HG03439 (cell line): Measurements from ENCODE around the gene NECTIN4.
A peak's percentile ranks its signal among the peaks of the same experiment; 100 is the strongest.
"Not testable (repeated sequence)": the region's sequence is repeated elsewhere in the genome, so short reads cannot be mapped to it uniquely, and the experiment has no call there.

Experiments
- ATAC-seq: cut with Tn5 transposase; IDR thresholded peaks from one replicate; pipeline ENCODE4 v1.9.1; 2021; ENCODE audit warnings: mild to moderate bottlenecking, moderate library complexity; ENCODE audit not compliant: unreplicated experiment

NECTIN4 gene

DNA sequence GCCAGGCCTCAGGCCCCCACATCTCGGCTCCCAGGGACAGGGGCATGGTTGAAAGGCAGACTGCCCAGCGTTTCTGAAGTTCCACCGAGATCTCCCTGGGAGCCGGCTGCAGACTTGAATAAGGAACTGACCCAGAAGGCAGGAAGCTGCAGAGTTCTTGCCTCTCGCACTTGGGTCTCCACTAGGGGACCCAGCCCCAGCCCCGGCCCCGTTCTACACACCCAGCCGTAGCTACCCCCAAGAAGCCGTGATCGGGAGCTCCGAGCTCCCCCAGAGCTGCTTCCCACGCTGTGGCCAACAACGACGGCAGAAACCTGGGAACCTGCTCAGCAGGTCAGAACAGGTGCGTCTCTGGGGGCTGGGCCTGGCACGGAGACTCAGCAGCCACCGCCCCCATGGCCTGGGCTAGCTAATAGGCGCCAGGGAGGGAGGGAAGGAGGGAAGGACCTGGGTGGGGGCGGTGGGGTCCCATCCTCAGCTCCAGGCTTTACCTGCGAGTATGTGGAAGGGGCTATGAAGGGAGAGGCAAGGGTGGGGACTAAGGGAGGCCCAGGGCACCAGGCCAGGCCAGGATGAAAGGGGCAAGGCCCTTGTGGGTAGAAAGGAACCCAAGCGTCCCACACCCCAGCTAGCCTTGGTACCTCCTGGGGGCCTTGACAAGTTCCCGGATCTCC is at the start of gene NECTIN4:
Gene NECTIN4, minus strand, starts transcription at position 308 of the 674 bp plus-strand sequence. Its CDS starts 262 bp downstream, at position 46.
- no peak for ATAC-seq

DNA sequence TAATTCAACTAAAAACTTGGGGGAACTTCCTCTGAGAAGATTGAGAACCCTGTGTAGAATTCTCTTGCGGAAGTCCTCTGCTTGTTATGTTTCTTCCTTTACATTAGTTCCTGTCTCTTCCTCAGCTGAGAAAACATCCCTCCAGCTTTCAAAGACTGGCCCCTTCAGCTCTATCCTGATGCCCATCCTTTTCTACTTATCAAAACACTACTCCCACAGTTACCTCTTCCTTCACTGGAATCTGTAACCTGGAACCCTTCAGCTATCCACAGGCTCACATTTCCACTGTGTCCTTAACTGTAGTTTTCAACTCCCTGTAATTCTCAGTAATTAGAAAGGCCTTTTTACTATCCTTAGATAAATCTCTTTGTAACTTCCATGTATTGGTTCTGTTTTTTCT is 49.1 kb upstream of the NECTIN4 start:
- no peak for ATAC-seq

DNA sequence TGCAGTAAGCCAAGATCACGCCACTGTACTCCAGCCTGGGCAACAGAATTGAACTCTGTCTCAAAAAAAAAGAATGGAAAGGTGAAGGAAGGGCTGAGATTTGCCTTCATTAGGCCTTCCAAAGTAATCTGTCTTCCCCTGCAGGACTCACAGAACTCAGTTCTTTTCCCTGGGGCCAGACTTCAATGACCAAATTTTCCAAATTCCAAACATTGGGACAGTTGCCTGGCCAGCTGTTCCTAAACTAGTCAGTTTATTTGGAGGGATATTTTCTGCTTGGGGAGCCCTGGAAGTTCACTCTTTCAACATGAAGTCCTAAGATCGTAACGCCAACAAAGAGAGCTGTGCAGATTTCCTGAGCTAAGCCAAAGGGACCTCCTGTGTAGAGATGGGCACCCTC is 48.5 kb upstream of the NECTIN4 start:
- ATAC-seq = no peak

DNA sequence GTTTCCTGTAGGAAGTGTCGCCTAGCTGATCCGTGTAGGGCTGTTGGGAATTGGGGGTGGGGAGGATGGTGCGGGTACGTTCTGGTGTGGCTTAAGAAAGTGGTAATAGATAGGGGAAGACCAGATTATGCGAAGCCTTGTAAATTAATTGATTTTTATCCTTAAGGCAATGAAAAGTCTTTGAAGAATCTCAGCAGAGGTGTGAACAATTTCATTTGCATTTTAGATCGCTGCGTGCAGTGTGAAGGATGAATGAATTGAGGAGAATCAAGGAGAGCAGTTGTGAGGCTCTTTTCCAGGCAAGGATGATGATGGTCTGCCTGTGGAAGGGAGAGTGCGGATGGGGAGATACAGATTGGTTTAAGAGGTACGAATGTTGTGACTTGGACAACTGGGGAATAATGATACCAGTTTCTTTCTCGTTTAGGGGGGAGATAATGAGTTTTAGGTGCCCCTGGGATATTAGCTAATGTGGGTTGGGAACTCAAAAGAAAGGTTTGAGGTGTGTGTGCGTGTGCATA is 43.9 kb upstream of the NECTIN4 start:
- ATAC-seq = peak; percentile 17

DNA sequence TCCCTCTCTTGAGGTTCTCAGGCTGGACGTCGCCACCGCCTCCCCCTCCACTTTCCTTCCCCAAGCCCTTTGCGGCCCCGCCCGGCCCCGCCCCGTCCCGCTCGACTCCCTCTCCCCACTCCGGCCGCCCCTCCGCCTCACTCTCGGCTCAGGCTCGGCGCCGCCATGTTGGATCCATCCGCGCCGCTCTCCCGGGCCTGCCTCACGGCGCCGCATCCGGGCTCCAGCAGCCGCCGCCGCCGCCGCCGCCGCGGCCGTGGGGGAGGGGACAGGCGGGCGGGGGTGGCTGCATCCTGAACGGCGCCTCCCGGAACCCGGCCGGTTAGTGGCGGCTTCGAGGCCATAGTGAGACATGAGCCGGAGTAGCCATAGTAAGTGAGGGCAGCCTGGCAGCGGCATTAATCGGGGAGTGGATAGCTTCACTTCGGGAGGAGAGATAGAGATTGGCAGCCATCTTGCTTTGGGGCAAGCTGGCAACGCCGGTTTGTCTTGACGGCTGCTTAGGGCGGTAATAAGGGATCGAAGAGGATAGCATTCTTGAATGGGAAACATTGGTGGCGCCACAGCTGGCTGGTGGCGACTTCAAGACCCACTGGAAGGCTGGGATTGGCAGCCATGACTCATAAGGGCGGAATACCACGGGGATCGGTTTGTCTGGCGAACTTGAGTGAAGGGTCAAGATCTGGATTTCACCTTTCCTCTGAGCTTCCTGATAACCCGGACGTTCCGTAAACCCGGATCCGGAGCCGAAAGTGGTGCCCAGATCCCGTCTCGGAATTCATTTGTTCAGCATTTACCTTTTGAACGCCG is 43.3 kb upstream of the NECTIN4 start, which contains the start of gene DEDD:
Gene DEDD, minus strand, starts transcription at position 258 of the 810 bp plus-strand sequence. CDS start 8,205 bp downstream, outside the sequence.
- peak; percentile 93 for ATAC-seq

DNA sequence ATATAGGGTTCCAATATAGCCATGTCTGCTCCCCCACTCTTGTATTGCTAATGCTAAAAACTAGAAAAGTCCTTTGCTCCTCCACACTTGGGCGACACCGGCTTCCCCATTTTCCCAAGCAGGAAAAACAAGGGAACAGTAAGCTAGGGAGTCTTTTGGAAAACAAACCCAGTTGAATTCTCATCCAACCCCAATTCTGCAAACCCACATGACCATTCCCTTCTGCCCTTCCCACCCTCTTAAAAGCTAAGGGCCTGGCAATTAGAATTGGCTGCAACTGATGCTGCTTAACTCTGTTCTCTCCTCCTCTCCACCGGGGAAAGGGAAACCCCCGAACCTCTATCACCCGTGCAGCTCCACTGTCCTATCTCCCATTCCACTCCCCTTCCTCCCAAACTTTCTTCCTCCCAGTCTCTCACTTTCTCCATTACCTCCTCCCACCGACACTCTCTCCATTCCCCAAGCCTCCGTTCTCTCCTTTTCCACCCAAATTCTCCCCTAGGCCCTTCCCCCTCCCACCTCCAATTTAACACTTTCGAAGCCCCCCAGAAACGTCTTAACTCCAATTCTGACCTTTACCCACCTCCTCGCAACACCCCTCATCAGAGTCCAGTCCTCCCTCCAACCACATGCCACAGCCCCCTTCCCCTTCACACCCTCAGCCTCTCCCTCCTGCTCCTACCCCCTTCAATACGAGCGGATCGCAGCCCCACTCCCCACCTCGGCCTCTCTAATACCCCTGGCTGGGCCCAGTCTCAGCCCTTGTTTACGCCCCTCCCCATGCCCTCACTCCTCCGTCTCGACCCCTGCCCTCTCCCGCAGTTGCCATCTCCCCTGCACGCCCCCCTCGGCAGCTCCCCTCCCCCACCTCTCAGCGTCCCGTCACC is 42.4 kb upstream of the NECTIN4 start:
- ATAC-seq = no peak

DNA sequence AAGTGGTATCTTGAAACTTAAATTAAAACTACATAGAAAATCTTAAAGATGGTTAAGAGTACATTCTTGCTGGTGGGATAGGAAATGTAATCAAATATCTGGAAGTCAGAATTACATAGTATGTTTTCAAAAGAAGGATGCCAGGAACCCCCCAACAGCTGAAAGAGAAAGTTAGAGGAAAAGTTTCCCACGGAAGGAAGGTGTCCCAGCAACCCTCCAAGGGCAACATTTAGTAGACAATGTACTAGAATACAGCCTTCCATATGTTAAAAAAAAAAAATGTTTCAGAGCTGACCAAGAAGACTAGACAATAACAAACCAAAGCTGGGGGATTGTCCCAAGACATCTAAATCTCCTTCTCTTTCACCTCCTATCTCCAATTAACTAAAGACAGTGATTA is 40.9 kb upstream of the NECTIN4 start:
- ATAC-seq = no peak

DNA sequence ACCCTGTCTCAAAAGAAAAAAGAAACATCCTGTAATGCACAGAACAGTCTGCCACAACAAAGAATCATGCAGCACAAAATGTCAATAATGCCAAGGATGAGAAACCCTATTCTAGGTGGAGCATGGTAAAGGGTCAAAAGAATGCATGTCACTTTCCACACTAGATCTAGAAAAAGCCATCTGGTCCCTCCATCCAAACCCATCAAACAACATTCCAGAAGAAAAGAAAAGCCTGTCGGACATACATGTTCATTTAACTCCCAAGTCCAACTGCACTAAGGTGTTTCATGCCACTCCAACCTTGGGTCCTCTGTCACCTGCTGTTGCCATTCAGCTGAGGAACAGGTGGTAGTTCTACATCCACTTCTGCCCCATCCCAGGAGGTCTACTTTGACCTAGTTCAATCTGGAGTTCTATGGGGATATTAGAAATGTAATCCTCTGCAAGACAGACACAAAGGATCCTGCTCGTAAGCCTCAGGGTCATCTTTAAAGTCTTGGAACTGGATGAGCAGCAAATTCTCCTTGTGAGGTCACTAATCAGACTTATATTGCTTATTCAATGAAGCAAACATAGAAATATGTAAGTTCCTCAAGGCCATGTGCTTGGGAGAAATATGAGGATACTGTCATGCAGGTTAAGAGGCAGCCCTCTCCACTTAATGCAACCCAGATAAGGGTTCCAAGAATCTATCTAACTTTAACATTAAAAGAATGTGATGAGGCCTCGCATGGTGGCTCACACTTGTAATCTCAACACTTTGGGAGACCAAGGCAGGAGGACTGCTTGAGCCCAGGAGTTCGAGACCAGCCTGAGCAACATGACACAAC is 39.4 kb upstream of the NECTIN4 start:
- no peak for ATAC-seq

DNA sequence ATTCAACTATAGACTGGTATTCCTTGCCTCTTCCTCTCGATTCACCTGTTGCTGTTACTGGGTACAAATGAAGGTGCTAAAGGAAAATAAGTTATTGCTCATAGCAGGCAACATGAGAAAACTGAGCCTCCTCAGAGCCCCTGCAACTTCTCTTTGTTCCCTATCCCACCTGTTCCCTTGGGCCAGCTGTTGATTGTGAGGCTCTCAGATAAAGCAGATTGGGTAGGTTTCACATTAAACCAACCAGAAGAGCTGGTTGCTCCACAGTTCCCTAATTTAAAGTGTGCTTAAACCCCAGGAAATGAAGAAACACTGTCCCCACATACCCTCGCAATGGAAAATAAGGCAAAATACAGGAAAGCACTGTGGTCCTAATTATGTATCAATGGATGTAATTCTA is 38.3 kb upstream of the NECTIN4 start:
- ATAC-seq = no peak

DNA sequence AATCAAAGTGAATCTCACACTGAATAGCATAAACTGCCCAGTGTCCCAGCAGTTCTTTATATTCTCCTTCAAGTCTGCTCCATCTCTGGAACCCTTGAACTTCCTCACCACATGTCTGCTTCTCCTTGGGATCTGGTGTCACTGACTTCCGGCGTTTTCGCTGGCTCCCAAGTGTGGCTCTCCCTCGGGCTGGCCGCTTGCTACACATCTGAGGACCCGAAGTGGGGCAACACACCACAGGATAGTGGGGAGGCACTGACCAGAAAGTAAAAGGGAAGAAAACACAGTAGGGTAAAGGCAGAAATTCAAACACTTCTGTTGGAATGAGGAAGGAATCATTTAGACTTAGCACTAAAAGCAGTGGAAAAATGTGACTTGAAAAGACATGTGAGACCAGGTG is 33.6 kb upstream of the NECTIN4 start:
- ATAC-seq = no peak

DNA sequence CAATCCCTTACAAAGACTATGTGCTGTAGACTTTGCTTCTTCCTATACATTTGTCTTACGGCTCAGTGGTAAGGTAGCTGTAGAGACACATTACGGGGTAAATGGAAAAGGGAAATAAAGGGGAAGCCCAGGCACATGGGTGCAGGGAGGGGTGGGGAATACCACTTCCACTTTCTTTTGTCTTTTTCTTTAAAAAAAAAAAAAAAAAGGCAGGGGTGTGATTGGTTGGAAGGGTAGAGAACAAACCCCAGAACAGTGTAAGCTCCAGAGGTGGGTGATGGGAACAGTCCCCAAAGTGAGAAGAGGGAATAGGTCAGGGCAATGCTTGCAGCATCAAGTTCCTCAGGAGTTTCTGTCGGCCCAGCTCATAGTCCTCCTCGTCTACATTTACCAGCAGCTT is 32.5 kb upstream of the NECTIN4 start:
- ATAC-seq = no peak

DNA sequence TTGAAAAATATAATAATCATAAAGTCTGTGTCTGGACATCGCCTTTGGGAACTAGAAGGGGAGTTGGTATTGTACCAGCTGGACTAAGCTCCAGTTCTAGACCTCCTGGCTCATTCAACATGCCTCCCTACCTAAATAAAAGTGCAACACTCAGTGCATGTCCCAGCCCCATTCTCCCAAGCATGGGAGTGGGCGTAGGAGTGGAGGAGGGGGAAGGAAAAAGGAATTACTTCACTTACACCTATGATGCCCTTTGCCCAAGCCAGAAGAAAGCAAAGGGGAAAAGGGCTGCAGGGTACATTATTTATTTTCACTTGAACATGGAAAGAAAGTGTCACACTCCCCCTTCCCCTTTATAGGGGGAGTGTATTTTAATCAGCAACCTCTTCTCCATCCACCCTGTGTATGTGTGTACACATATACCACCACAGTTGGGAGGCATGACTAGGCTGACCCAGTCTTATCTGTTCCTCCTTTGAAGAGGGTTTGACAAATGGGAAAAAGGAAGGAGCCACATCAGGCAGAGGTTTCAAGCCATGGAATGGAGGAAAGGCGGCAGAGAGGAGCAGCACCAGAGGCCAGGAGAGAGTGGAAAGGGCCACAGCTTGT is 31.8 kb upstream of the NECTIN4 start:
- ATAC-seq = no peak

DNA sequence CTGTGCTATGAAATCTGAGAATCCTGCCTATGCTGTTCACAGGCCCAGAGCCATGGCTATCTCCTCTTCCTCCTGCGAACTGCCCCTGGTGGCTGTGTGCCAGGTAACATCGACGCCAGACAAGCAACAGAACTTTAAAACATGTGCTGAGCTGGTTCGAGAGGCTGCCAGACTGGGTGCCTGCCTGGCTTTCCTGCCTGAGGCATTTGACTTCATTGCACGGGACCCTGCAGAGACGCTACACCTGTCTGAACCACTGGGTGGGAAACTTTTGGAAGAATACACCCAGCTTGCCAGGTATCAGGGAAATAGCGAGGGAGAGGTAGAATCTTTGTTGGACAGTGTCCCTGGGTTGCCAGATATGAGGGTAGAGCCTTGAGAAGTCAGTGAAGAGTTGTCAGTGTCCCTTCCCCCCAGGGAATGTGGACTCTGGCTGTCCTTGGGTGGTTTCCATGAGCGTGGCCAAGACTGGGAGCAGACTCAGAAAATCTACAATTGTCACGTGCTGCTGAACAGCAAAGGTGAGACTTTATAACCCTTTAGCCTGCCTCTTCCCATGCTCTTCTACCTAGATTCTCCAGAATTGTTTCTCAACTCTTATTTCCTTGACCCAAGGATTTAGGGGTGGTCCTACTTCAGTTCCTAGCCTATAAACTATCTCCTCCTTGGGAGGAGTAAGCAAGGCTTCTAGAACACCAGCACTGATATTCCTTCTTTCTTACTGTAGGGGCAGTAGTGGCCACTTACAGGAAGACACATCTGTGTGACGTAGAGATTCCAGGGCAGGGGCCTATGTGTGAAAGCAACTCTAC is 29.9 kb upstream of the NECTIN4 start:
- peak; percentile 44 for ATAC-seq

DNA sequence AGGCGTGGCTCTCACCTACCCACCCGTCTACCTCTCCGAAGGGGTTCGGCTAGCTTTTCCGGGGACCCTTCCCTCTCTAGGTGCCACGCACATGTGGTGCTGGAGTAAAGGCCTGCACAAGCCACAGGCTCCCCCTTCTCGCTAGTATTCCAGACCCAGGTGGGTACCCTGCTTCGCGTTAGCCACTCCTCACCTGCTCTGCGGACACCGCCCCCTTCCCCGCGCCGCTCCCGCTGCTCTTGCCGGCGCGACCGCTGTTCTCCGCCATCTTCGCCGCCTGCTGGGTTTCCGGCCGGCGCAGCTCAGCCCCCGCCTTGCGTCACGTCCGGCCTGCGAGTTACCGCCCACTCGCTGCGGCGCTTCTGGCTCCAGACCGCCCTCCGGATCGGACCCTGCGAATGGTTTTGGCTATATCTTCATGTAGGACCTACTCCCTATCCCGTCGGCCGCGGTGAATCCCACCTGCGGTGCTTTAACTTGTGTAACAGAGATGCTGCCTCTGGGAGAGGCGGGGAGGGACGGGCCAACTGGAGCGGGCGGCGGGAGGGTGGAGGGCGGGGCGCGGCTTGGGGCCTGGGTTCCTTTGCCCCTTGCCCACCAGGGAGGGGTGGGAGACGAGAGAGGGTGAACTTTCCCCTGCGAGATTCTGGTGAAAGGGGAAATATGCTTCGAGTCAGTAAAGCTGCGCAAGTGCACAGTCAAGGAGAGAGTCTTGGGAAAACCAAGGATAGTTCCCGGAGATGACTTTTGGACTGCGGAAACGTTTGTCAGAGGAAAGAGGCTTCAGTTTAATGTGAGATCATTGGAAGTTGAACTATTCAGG is 28.6 kb upstream of the NECTIN4 start, which contains the start of the genes NIT1 and PFDN2:
Gene NIT1, plus strand, starts transcription at position 347 of the 823 bp plus-strand sequence. Its CDS starts 72 bp downstream, at position 419.
Gene PFDN2, minus strand, starts transcription at position 279 of the 823 bp plus-strand sequence. Its CDS starts 11 bp downstream, at position 268.
- ATAC-seq = peak; percentile 68

DNA sequence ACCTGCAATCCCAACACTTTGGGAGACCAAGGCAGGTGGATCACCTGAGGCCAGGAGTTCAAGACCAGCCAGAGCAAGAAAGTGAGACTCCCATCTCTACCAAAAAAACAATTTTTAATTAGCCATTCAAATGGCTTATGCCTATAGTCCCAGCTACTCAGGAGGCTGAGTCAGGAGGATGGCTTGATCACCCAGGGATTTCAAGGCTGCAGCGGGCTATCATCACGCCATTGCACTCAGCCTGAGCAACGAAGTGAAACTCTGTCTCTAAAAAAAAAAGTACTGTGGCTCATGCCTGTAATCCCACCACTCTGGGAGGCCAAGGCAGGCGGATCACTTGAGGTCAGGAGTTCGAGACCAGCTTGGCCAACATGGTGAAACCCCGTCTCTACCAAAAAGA is 26.6 kb upstream of the NECTIN4 start:
- ATAC-seq = not testable (repeated sequence)

DNA sequence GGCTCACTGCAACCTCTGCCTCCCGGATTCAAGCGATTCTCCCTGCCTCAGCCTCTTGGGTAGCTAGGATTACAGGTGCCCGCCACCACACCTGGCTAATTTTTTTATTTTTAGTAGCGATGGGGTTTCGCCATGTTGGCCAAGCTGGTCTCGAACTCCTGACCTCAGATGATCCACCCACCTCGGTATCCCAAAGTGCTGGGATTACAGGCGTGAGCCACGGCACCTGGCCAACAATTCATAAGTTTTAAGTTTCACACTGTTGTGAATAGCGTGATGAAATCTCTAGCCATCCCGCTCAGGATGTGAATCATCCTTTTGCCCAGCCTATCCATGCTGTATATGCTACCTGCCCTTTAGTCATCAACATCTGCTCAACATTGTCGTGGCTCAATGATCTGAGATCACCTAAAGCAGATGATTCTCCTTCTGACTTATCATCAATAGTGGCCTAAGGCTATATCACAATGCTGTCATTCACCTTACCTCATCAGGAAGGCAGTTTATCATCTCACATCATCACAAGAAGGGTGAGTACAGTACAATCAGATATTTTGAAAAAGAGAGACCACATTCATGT is 25.9 kb upstream of the NECTIN4 start:
- no peak for ATAC-seq

DNA sequence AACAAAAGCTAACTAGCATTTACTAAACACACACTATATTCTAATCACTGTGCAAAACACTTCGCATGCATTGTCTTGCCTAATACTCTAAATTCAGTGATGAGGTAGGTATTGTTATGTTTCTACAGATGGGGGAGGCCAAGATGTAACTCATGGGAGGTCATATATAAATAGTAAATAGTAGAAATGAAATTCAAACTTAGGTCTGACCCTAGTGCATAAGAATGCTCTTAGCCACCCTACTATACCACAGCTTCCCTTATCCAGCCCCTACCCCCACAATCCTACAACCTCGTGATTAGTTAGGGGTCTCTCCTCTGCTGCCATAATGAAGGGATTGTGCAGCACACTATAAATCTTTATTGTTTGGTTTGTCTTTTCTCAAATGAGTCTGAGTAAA is 25.2 kb upstream of the NECTIN4 start:
- no peak for ATAC-seq
